Ramos (cell line): ENCODE data around the gene TTYH3.

Source experiments
- in situ Hi-C: fragments of 300-500 bp; cut with MboI; formaldehyde crosslinking; loops from one replicate; pipeline ENCODE4 v1.14.3; 2022; ENCODE audit warnings: low sequenced_read_pairs; ENCODE audit not compliant: unreplicated experiment

The TTYH3 gene

GRCh38 chr7:2614631-2615330 is 17.0 kb upstream of the TTYH3 start:
- in situ Hi-C loops: no loop called here

- in situ Hi-C loops: no loop called here
These were observed 15.1 kb upstream of the TTYH3 start for GRCh38 chr7:2616387-2617324.

GRCh38 chr7:2617325-2617905 is 14.4 kb upstream of the TTYH3 start:
- in situ Hi-C loops: no loop called here

GRCh38 chr7:2619116-2619515 is 12.7 kb upstream of the TTYH3 start:
- in situ Hi-C loops: no loop called here

- in situ Hi-C loops: no loop called here
These were observed 10.5 kb upstream of the TTYH3 start for GRCh38 chr7:2621061-2621828.

GRCh38 chr7:2621948-2622640 is 9.7 kb upstream of the TTYH3 start:
- in situ Hi-C loops: no loop called here

- in situ Hi-C loops: no loop called here
These were observed 8.7 kb upstream of the TTYH3 start for GRCh38 chr7:2622869-2623697.

- in situ Hi-C loops: no loop called here
These were observed 8.1 kb upstream of the TTYH3 start for GRCh38 chr7:2623698-2624014.

- in situ Hi-C loops: no loop called here
These were observed 7.4 kb upstream of the TTYH3 start for GRCh38 chr7:2624293-2624886.

- in situ Hi-C loops: no loop called here
These were observed 5.2 kb upstream of the TTYH3 start for GRCh38 chr7:2626498-2627117.

GRCh38 chr7:2627258-2628129 is 4.3 kb upstream of the TTYH3 start:
- in situ Hi-C loops: no loop called here

- in situ Hi-C loops: no loop called here
These were observed 3.7 kb upstream of the TTYH3 start for GRCh38 chr7:2628130-2628482.

- in situ Hi-C loops: no loop called here
These were observed 2.9 kb upstream of the TTYH3 start for GRCh38 chr7:2628891-2629290.

- in situ Hi-C loops: no loop called here
These were observed 1.8 kb upstream of the TTYH3 start for GRCh38 chr7:2629746-2630681.

- in situ Hi-C loops: no loop called here
These were observed 1.1 kb downstream of the TTYH3 start for GRCh38 chr7:2632733-2633537.
